GM12878 (cell line): ENCODE results near the gene PHACTR3.

Experiments
- CHD4 ChIP-seq: fragments of 200-600 bp; sonication (generic); IDR thresholded peaks from 2 replicates; pipeline ENCODE4 v1.6.1; 2016; ENCODE audit warnings: mild to moderate bottlenecking
- EGR1 ChIP-seq, 2 experiments: IDR thresholded peaks; 1 replicate in 1 of 2; 2 replicates in 1 of 2; pipeline ENCODE4 v1.6.1; 2011 to 2012; ENCODE audit warnings: low read depth in 2 of 2, low read length in 2 of 2, borderline replicate concordance in 1 of 2, mild to moderate bottlenecking in 1 of 2, moderate library complexity in 1 of 2
- MYC ChIP-seq: IDR thresholded peaks from 2 replicates; pipeline ENCODE4 v1.6.1; 2011; ENCODE audit warnings: mild to moderate bottlenecking, low read length, moderate library complexity, inconsistent platforms; ENCODE audit not compliant: insufficient read depth, insufficient replicate concordance, insufficient read length, severe bottlenecking
- SMAD5 ChIP-seq: IDR thresholded peaks from 2 replicates; pipeline ENCODE4 v1.6.1; 2016; ENCODE audit warnings: antibody characterized with exemption, low read depth
- SMC3 ChIP-seq: IDR thresholded peaks from 2 replicates; pipeline ENCODE4 v1.6.1; 2011; ENCODE audit warnings: low read length, improper control_type of control experiment, borderline replicate concordance
- TF ChIP-seq, protein P1 (sequence below): IDR thresholded peaks from 2 replicates; pipeline ENCODE4 v1.6.1; 2011; ENCODE audit warnings: borderline replicate concordance, low read depth, mild to moderate bottlenecking, moderate library complexity, mixed read lengths, low read length; ENCODE audit not compliant: insufficient read depth; ENCODE audit errors: extremely low read length
- TF ChIP-seq, protein P2 (sequence below): IDR thresholded peaks from 2 replicates; pipeline ENCODE4 v1.6.1; 2011; ENCODE audit warnings: low read depth, mild to moderate bottlenecking, low read length, moderate library complexity, borderline replicate concordance; ENCODE audit errors: extremely low read depth
- TF ChIP-seq, protein P3 (sequence below): IDR thresholded peaks from 2 replicates; pipeline ENCODE4 v1.6.1; 2012; ENCODE audit warnings: mild to moderate bottlenecking, low read depth, low read length
- TF ChIP-seq, protein P4 (sequence below), 3 experiments: IDR thresholded peaks in 2 of 3; conservative IDR thresholded peaks in 1 of 3; 2 replicates each; pipeline ENCODE4 v1.5.1; 2011; ENCODE audit warnings: low read depth in 3 of 3, low read length in 3 of 3, mild to moderate bottlenecking in 3 of 3, control low read depth in 2 of 3, moderate library complexity in 2 of 3, inconsistent platforms in 1 of 3, mixed read lengths in 1 of 3; ENCODE audit not compliant: control insufficient read depth in 2 of 3, insufficient read depth in 1 of 3; ENCODE audit errors: extremely low read depth in 1 of 3

DNA sequence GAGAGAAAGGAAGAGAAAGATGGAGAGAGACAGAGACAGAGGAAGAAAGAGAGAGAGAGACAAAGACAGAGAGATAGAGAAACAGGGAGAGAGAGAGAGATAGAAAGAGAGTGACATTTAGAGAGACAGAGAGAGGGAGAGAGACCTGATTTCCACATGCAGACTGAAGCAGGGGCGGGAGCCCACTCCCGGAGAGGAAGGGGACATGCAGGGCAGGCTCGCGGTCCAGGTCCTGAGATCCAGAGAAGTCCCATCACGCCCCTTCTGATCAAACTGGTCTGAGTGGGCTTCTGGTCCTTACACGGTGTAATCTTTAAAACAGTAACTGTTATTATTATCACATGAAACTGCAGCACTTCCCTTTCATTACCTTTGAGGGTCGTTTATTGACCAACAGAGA is 62.2 kb downstream of the PHACTR3 start:
- TF ChIP-seq, protein P1, sequence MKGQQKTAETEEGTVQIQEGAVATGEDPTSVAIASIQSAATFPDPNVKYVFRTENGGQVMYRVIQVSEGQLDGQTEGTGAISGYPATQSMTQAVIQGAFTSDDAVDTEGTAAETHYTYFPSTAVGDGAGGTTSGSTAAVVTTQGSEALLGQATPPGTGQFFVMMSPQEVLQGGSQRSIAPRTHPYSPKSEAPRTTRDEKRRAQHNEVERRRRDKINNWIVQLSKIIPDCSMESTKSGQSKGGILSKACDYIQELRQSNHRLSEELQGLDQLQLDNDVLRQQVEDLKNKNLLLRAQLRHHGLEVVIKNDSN, result no peak
- TF ChIP-seq, protein P2, sequence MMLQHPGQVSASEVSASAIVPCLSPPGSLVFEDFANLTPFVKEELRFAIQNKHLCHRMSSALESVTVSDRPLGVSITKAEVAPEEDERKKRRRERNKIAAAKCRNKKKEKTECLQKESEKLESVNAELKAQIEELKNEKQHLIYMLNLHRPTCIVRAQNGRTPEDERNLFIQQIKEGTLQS, result no peak
- TF ChIP-seq SMAD5 (no peak), SMC3 (no peak), MYC (no peak), CHD4 (no peak), EGR1 (IDR thresholded peaks at IDR 0.05; ENCODE audit: borderline replicate concordance in 1 of 2, low read depth in 2 of 2, low read length in 2 of 2) (no peak)
- TF ChIP-seq, protein P3, sequence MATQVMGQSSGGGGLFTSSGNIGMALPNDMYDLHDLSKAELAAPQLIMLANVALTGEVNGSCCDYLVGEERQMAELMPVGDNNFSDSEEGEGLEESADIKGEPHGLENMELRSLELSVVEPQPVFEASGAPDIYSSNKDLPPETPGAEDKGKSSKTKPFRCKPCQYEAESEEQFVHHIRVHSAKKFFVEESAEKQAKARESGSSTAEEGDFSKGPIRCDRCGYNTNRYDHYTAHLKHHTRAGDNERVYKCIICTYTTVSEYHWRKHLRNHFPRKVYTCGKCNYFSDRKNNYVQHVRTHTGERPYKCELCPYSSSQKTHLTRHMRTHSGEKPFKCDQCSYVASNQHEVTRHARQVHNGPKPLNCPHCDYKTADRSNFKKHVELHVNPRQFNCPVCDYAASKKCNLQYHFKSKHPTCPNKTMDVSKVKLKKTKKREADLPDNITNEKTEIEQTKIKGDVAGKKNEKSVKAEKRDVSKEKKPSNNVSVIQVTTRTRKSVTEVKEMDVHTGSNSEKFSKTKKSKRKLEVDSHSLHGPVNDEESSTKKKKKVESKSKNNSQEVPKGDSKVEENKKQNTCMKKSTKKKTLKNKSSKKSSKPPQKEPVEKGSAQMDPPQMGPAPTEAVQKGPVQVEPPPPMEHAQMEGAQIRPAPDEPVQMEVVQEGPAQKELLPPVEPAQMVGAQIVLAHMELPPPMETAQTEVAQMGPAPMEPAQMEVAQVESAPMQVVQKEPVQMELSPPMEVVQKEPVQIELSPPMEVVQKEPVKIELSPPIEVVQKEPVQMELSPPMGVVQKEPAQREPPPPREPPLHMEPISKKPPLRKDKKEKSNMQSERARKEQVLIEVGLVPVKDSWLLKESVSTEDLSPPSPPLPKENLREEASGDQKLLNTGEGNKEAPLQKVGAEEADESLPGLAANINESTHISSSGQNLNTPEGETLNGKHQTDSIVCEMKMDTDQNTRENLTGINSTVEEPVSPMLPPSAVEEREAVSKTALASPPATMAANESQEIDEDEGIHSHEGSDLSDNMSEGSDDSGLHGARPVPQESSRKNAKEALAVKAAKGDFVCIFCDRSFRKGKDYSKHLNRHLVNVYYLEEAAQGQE, result no peak
- TF ChIP-seq, protein P4, sequence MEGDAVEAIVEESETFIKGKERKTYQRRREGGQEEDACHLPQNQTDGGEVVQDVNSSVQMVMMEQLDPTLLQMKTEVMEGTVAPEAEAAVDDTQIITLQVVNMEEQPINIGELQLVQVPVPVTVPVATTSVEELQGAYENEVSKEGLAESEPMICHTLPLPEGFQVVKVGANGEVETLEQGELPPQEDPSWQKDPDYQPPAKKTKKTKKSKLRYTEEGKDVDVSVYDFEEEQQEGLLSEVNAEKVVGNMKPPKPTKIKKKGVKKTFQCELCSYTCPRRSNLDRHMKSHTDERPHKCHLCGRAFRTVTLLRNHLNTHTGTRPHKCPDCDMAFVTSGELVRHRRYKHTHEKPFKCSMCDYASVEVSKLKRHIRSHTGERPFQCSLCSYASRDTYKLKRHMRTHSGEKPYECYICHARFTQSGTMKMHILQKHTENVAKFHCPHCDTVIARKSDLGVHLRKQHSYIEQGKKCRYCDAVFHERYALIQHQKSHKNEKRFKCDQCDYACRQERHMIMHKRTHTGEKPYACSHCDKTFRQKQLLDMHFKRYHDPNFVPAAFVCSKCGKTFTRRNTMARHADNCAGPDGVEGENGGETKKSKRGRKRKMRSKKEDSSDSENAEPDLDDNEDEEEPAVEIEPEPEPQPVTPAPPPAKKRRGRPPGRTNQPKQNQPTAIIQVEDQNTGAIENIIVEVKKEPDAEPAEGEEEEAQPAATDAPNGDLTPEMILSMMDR (IDR thresholded peaks at IDR 0.05 in 2 of 3, conservative IDR thresholded peaks at IDR 0.05 in 1 of 3; ENCODE audit: control insufficient read depth in 2 of 3, extremely low read depth in 1 of 3, insufficient read depth in 1 of 3, low read depth in 3 of 3, low read length in 3 of 3), result no peak
